ENCODE data around the gene SCGB1C1.
A peak's percentile ranks its signal among the peaks of the same experiment; 100 is the strongest.

Gene SCGB1C1

GRCh38 chr11:207208-207862 is 14.5 kb downstream of the SCGB1C1 start, which contains the start of the genes BET1L and RIC8A:
BET1L (minus strand) TSS chr11:207399; CDS start chr11:207321, 78 bp downstream.
RIC8A (plus strand) TSS chr11:207708; CDS start chr11:208855, 1,147 bp downstream.
- no peaks in the 10 kb centered on the region for H3K27me3 ChIP-seq (ENCODE audit: insufficient read depth, low read length)
- peak within 1 kb of the TSS; percentile 94 for H3K27ac ChIP-seq (ENCODE audit: low read depth, low read length, poor library complexity, severe bottlenecking)
- no peaks in the 10 kb centered on the region for H3K79me2 ChIP-seq (ENCODE audit: insufficient read depth, low read length)
- H3K4me1 ChIP-seq (ENCODE audit: insufficient read depth, low read length, severe bottlenecking), result peaks cover 26% of the 10 kb centered on the region
- H3K9me2 ChIP-seq (ENCODE audit: low read depth, low read length), result no peaks in the 10 kb centered on the region
- peak within 1 kb of the TSS; percentile 70 for H3K4me3 ChIP-seq (ENCODE audit: low read depth, low read length, poor library complexity, severe bottlenecking)
- H3K9me3 ChIP-seq (ENCODE audit: low read length), result no peaks in the 10 kb centered on the region
- H3F3A ChIP-seq (ENCODE audit: insufficient read depth, low read length), result no peaks in the 10 kb centered on the region
- no peaks in the 10 kb centered on the region for H4K20me1 ChIP-seq (ENCODE audit: insufficient read depth, low read length)
- TF ChIP-seq CTCF (IDR thresholded peaks at IDR 0.05; ENCODE audit: low read length) (no peak), EZH2 (IDR thresholded peaks at IDR 0.05; ENCODE audit: borderline replicate concordance, low read length) (no peak)
- H3K4me2 ChIP-seq (ENCODE audit: low read length), result peak within 1 kb of the TSS; percentile 68
- H3K9ac ChIP-seq (ENCODE audit: low read length), result peak within 1 kb of the TSS; percentile 90
- peaks cover 59% of the 10 kb centered on the region for H3K36me3 ChIP-seq (ENCODE audit: insufficient read depth, low read length)
- H2AFZ ChIP-seq (ENCODE audit: low read length), result no peak within 1 kb of the TSS

GRCh38 chr11:207863-208180 is 14.9 kb downstream of the SCGB1C1 start:
- Histone ChIP-seq H3K4me2 (ENCODE audit: low read length) (peak overlapping the region; percentile 68), H3K36me3 (ENCODE audit: insufficient read depth, low read length) (peaks cover 64% of the 10 kb centered on the region), H3F3A (ENCODE audit: insufficient read depth, low read length) (no peaks in the 10 kb centered on the region), H3K4me1 (ENCODE audit: insufficient read depth, low read length, severe bottlenecking) (peaks cover 26% of the 10 kb centered on the region), H3K9me2 (ENCODE audit: low read depth, low read length) (no peaks in the 10 kb centered on the region), H4K20me1 (ENCODE audit: insufficient read depth, low read length) (no peaks in the 10 kb centered on the region), H3K9ac (ENCODE audit: low read length) (peak overlapping the region; percentile 79), H3K4me3 (ENCODE audit: low read depth, low read length, poor library complexity, severe bottlenecking) (peak overlapping the region; percentile 70), H3K27me3 (ENCODE audit: insufficient read depth, low read length) (no peaks in the 10 kb centered on the region), H3K27ac (ENCODE audit: low read depth, low read length, poor library complexity, severe bottlenecking) (peak overlapping the region; percentile 94), H3K79me2 (ENCODE audit: insufficient read depth, low read length) (no peaks in the 10 kb centered on the region), H3K9me3 (ENCODE audit: low read length) (no peaks in the 10 kb centered on the region), H2AFZ (ENCODE audit: low read length) (no peak overlapping the region)
- no peak for TF ChIP-seq EZH2 (IDR thresholded peaks at IDR 0.05; ENCODE audit: borderline replicate concordance, low read length)
- no peak for TF ChIP-seq CTCF (IDR thresholded peaks at IDR 0.05; ENCODE audit: low read length)

GRCh38 chr11:208181-208916 is 15.5 kb downstream of the SCGB1C1 start:
- peaks cover 26% of the 10 kb centered on the region for H3K4me1 ChIP-seq (ENCODE audit: insufficient read depth, low read length, severe bottlenecking)

More at GRCh38 chr11:208181-208916, 15.5 kb downstream of the SCGB1C1 start:
- H3K9me2 ChIP-seq (ENCODE audit: low read depth, low read length), result no peaks in the 10 kb centered on the region
- TF ChIP-seq EZH2 (IDR thresholded peaks at IDR 0.05; ENCODE audit: borderline replicate concordance, low read length) (no peak), CTCF (IDR thresholded peaks at IDR 0.05; ENCODE audit: low read length) (no peak)
- H3K9me3 ChIP-seq (ENCODE audit: low read length), result no peaks in the 10 kb centered on the region
- H2AFZ ChIP-seq (ENCODE audit: low read length), result no peak overlapping the region
- peak overlapping the region; percentile 70 for H3K4me3 ChIP-seq (ENCODE audit: low read depth, low read length, poor library complexity, severe bottlenecking)
- no peaks in the 10 kb centered on the region for H3K27me3 ChIP-seq (ENCODE audit: insufficient read depth, low read length)
- H4K20me1 ChIP-seq (ENCODE audit: insufficient read depth, low read length), result no peaks in the 10 kb centered on the region
- H3K4me2 ChIP-seq (ENCODE audit: low read length), result peak overlapping the region; percentile 68
- H3F3A ChIP-seq (ENCODE audit: insufficient read depth, low read length), result no peaks in the 10 kb centered on the region
- peak overlapping the region; percentile 94 for H3K27ac ChIP-seq (ENCODE audit: low read depth, low read length, poor library complexity, severe bottlenecking)
- H3K36me3 ChIP-seq (ENCODE audit: insufficient read depth, low read length), result peaks cover 64% of the 10 kb centered on the region
- no peaks in the 10 kb centered on the region for H3K79me2 ChIP-seq (ENCODE audit: insufficient read depth, low read length)
- peak overlapping the region; percentile 79 for H3K9ac ChIP-seq (ENCODE audit: low read length)

All from OCI-LY1 (cell line).